ENCODE measurements around the gene SF3A2. TPM values are rescaled to one million over a fixed set of nuclear protein-coding genes. Genes with fewer than 3 reads are reported as not detected.

The SF3A2 gene
- total RNA-seq, 1 donor from 2014 or later: 142 TPM

- peaks cover 53% of the 10 kb centered on the region for H3K4me1 Mint-ChIP-seq
- no peaks in the 10 kb centered on the region for H3K9me3 Mint-ChIP-seq
- H3K4me3 Mint-ChIP-seq: peak overlapping the region; percentile 87
- H3K27ac Mint-ChIP-seq: peak overlapping the region; percentile 95
- DNase-seq (ENCODE audit: low spot score in 2 of 2, unreplicated experiment in 2 of 2): no peak
- H3K27me3 Mint-ChIP-seq (ENCODE audit: low read depth): no peaks in the 10 kb centered on the region
- TF ChIP-seq CTCF (IDR thresholded peaks at IDR 0.05; ENCODE audit: unreplicated experiment): no peak
- peaks cover 5% of the 10 kb centered on the region for H3K36me3 Mint-ChIP-seq
These were observed 1.2 kb downstream of the SF3A2 start for GRCh38 chr19:2237869-2238153.

GRCh38 chr19:2239173-2239572 is 2.5 kb downstream of the SF3A2 start:
- Mint-ChIP-seq H3K27ac (peak overlapping the region; percentile 81), H3K27me3 (ENCODE audit: low read depth) (no peaks in the 10 kb centered on the region), H3K36me3 (peaks cover 3% of the 10 kb centered on the region), H3K4me1 (peaks cover 53% of the 10 kb centered on the region), H3K4me3 (peak overlapping the region; percentile 87), H3K9me3 (no peaks in the 10 kb centered on the region)
- no peak for TF ChIP-seq CTCF (IDR thresholded peaks at IDR 0.05; ENCODE audit: unreplicated experiment)
- no peak for DNase-seq (ENCODE audit: low spot score in 2 of 2, unreplicated experiment in 2 of 2)

GRCh38 chr19:2239771-2240770 is 3.4 kb downstream of the SF3A2 start:
- peak overlapping the region; percentile 87 for H3K4me3 Mint-ChIP-seq

GRCh38 chr19:2240881-2241760 is 4.5 kb downstream of the SF3A2 start:
- Mint-ChIP-seq H3K36me3 (peaks cover 5% of the 10 kb centered on the region), H3K27me3 (ENCODE audit: low read depth) (no peaks in the 10 kb centered on the region), H3K4me3 (peak overlapping the region; percentile 87), H3K27ac (peak overlapping the region; percentile 82), H3K4me1 (peaks cover 47% of the 10 kb centered on the region), H3K9me3 (no peaks in the 10 kb centered on the region)
- no peak for TF ChIP-seq CTCF (IDR thresholded peaks at IDR 0.05; ENCODE audit: unreplicated experiment)
- no peak for DNase-seq (ENCODE audit: low spot score in 2 of 2, unreplicated experiment in 2 of 2)

More at GRCh38 chr19:2239771-2240770, 3.4 kb downstream of the SF3A2 start:
- no peak for TF ChIP-seq CTCF (IDR thresholded peaks at IDR 0.05; ENCODE audit: unreplicated experiment)
- Mint-ChIP-seq H3K9me3 (no peaks in the 10 kb centered on the region), H3K4me1 (peaks cover 50% of the 10 kb centered on the region), H3K36me3 (peaks cover 3% of the 10 kb centered on the region), H3K27me3 (ENCODE audit: low read depth) (no peaks in the 10 kb centered on the region), H3K27ac (peak overlapping the region; percentile 82)
- DNase-seq (ENCODE audit: low spot score in 2 of 2, unreplicated experiment in 2 of 2): no peak

GRCh38 chr19:2242092-2242537 is 5.5 kb downstream of the SF3A2 start:
- DNase-seq (ENCODE audit: low spot score in 2 of 2, unreplicated experiment in 2 of 2): no peak
- no peaks in the 10 kb centered on the region for H3K27me3 Mint-ChIP-seq (ENCODE audit: low read depth)
- no peak overlapping the region for H3K27ac Mint-ChIP-seq
- no peak overlapping the region for H3K4me3 Mint-ChIP-seq
- peaks cover 44% of the 10 kb centered on the region for H3K4me1 Mint-ChIP-seq
- H3K9me3 Mint-ChIP-seq: no peaks in the 10 kb centered on the region
- no peak for TF ChIP-seq CTCF (IDR thresholded peaks at IDR 0.05; ENCODE audit: unreplicated experiment)
- peaks cover 5% of the 10 kb centered on the region for H3K36me3 Mint-ChIP-seq

Data from mesothelial cell of epicardium (in vitro differentiated cells).